PC-3 (cell line): ENCODE results near the gene CSPG4. TPM values are rescaled to one million over a fixed set of nuclear protein-coding genes. Genes with fewer than 3 reads are reported as not detected.

Source experiments
- ATAC-seq: fragments of 200-7000 bp; cut with Tn5 transposase; 2 replicates; pipeline ENCODE4 v1.9.1; 2020; ENCODE audit warnings: mild to moderate bottlenecking, moderate library complexity
- BruUV-seq: library from RNA; stranded (reverse); fragments of 400-500 nt; replicated peaks from 2 replicates; lab custom pipeline; 2021; lab: Mats Ljungman, UMichigan
- CTCF ChIA-PET: fragments of 300-600 bp; sonication (Branson Sonifier 250); formaldehyde crosslinking; loops from one replicate; lab custom pipeline; 2022; ENCODE audit warnings: antibody characterized with exemption; lab: Charles Lee
- POLR2A ChIA-PET: fragments of 300-600 bp; sonication (Branson Sonifier 250); formaldehyde crosslinking; loops from one replicate; lab custom pipeline; 2022; ENCODE audit warnings: antibody characterized with exemption; ENCODE audit not compliant: unreplicated experiment; lab: Charles Lee
- DNase-seq: peaks from one replicate; pipeline ENCODE4 v3.0.0-alpha.2; 2015
- H2AFZ ChIP-seq: fragments of 300-600 bp; sonication (generic); 2 replicates; pipeline ENCODE4 v1.6.0; 2016; ENCODE audit warnings: antibody characterized with exemption, low read length
- H3F3A ChIP-seq: fragments of 300-600 bp; sonication (generic); one replicate; pipeline ENCODE4 v1.6.0; 2017; ENCODE audit warnings: antibody characterized with exemption, low read length, control low read depth, mild to moderate bottlenecking; ENCODE audit not compliant: unreplicated experiment
- H3K27ac ChIP-seq: fragments of 300-600 bp; sonication (generic); 2 replicates; pipeline ENCODE4 v1.5.1; 2016; ENCODE audit warnings: mild to moderate bottlenecking, low read length
- H3K27me3 ChIP-seq: fragments of 300-600 bp; sonication (generic); 2 replicates; pipeline ENCODE4 v1.6.1; 2016; ENCODE audit warnings: low read length, mixed read lengths
- H3K36me3 ChIP-seq: fragments of 300-600 bp; sonication (generic); 2 replicates; pipeline ENCODE4 v1.6.1; 2016; ENCODE audit warnings: low read depth, mixed run types, low read length, mixed read lengths
- H3K4me1 ChIP-seq: fragments of 300-600 bp; sonication (generic); 2 replicates; pipeline ENCODE4 v1.5.1; 2016; ENCODE audit warnings: low read length; ENCODE audit not compliant: insufficient read depth
- H3K4me2 ChIP-seq: fragments of 300-600 bp; sonication (generic); 2 replicates; pipeline ENCODE4 v1.6.0; 2016; ENCODE audit warnings: low read length
- H3K4me3 ChIP-seq: fragments of 300-600 bp; sonication (generic); 2 replicates; pipeline ENCODE4 v1.5.1; 2016; ENCODE audit warnings: mild to moderate bottlenecking, low read length, mixed read lengths
- H3K79me2 ChIP-seq: fragments of 300-600 bp; sonication (generic); 2 replicates; pipeline ENCODE4 v1.6.1; 2017; ENCODE audit warnings: low read length, mixed read lengths
- H3K9ac ChIP-seq: fragments of 300-600 bp; sonication (generic); 2 replicates; pipeline ENCODE4 v1.6.0; 2016; ENCODE audit warnings: mild to moderate bottlenecking, low read length
- H3K9me2 ChIP-seq: fragments of 300-600 bp; sonication (generic); replicated peaks from 2 replicates; pipeline ENCODE4 v1.6.1; 2016; ENCODE audit warnings: mixed run types, low read length, mixed read lengths
- H3K9me3 ChIP-seq: fragments of 300-600 bp; sonication (generic); 2 replicates; pipeline ENCODE4 v1.6.1; 2016; ENCODE audit warnings: low read length, mixed read lengths
- H4K20me1 ChIP-seq: fragments of 300-600 bp; sonication (generic); 2 replicates; pipeline ENCODE4 v1.6.1; 2016; ENCODE audit warnings: low read length, mixed read lengths
- EZH2 ChIP-seq: fragments of 300-600 bp; sonication (generic); IDR thresholded peaks from one replicate; pipeline ENCODE4 v1.6.1; 2017; ENCODE audit warnings: antibody characterized with exemption, mild to moderate bottlenecking, low read length; ENCODE audit not compliant: unreplicated experiment
- EZH2phosphoT487 ChIP-seq: fragments of 300-600 bp; sonication (generic); IDR thresholded peaks from 2 replicates; pipeline ENCODE4 v1.6.1; 2018; ENCODE audit warnings: mild to moderate bottlenecking, antibody characterized with exemption, low read length, borderline replicate concordance
- intact Hi-C: fragments of 100-400 bp; cut with micrococcal nuclease; formaldehyde crosslinking; loops from 2 replicates; pipeline ENCODE4 v1.9.0; 2023
- total RNA-seq: library from RNA; depleted of rRNA; stranded (reverse); fragments of >200 nt; gene quantifications from 2 replicates; pipeline ENCODE4 v1.2.3, GENCODE V29; 2014
- TF ChIP-seq, protein P1 (sequence below): fragments of 300-600 bp; sonication (generic); conservative IDR thresholded peaks from 2 replicates; pipeline ENCODE4 v1.5.1; 2017; ENCODE audit warnings: antibody characterized with exemption, low read depth, mild to moderate bottlenecking, low read length

The CSPG4 gene
- total RNA-seq, 1 experiment from 2014 or later, result 2.0 TPM

DNA sequence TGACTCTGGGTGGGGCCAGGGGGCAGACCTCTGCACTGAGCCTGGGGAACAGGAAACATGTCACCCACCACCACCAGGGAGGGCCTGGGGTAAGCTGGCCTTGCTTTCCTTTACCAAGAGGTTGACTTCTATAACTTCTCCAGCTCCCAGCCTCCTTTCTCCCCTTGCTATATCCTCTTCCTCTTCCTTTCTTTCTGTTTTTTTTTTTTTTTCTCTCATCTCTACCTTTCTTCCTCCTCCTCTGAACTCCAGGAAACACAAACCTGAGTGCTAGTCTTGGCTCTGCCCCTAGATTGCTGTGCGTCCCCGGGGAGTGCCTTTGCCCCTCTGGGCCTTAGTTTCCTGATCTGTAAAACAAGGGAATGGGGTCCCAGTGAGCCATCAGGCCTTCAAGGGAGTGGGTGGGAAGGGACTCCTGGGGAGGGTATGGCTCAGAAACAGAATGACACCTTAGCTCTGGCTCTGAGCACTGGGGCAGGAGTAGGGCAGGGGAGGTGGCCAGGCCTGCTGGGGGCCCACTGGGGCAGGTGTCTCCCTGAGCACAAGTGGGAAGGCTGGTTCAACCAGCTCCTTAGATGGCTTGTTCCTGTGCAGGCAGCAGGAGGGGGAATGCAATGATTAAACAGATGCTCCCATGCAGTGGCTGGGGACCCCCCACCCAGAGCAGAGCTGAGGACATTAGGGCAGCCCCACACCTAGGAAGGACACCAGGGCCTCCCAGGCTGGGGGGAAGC is 60.7 kb downstream of the CSPG4 start:
- Histone ChIP-seq H3K4me1 (peaks cover 42% of the 10 kb centered on the region), H3K79me2 (peaks cover 72% of the 10 kb centered on the region), H4K20me1 (no peaks in the 10 kb centered on the region), H3K36me3 (no peaks in the 10 kb centered on the region), H3K27ac (peak overlapping the region; percentile 23; the same call in 1 of the 2 replicates), H3K9ac (0 out of 2 replicates have a peak overlapping the region, but pooled peaks have one; percentile 1), H3K4me3 (peak overlapping the region; percentile 52), H3K4me2 (peak overlapping the region; percentile 83), H2AFZ (no peak overlapping the region), H3K27me3 (no peaks in the 10 kb centered on the region), H3K9me3 (no peaks in the 10 kb centered on the region), H3K9me2 (no peaks in the 10 kb centered on the region), H3F3A (no peaks in the 10 kb centered on the region)
- ATAC-seq (no peak), DNase-seq (no peak)
- POLR2A ChIA-PET, result no interaction called here
- intact Hi-C loops, result no loop called here
- BruUV-seq, result no TSS peak
- no peak for TF ChIP-seq EZH2
- TF ChIP-seq, protein P1, sequence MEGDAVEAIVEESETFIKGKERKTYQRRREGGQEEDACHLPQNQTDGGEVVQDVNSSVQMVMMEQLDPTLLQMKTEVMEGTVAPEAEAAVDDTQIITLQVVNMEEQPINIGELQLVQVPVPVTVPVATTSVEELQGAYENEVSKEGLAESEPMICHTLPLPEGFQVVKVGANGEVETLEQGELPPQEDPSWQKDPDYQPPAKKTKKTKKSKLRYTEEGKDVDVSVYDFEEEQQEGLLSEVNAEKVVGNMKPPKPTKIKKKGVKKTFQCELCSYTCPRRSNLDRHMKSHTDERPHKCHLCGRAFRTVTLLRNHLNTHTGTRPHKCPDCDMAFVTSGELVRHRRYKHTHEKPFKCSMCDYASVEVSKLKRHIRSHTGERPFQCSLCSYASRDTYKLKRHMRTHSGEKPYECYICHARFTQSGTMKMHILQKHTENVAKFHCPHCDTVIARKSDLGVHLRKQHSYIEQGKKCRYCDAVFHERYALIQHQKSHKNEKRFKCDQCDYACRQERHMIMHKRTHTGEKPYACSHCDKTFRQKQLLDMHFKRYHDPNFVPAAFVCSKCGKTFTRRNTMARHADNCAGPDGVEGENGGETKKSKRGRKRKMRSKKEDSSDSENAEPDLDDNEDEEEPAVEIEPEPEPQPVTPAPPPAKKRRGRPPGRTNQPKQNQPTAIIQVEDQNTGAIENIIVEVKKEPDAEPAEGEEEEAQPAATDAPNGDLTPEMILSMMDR, result no peak
- CTCF ChIA-PET, result no interaction called here

DNA sequence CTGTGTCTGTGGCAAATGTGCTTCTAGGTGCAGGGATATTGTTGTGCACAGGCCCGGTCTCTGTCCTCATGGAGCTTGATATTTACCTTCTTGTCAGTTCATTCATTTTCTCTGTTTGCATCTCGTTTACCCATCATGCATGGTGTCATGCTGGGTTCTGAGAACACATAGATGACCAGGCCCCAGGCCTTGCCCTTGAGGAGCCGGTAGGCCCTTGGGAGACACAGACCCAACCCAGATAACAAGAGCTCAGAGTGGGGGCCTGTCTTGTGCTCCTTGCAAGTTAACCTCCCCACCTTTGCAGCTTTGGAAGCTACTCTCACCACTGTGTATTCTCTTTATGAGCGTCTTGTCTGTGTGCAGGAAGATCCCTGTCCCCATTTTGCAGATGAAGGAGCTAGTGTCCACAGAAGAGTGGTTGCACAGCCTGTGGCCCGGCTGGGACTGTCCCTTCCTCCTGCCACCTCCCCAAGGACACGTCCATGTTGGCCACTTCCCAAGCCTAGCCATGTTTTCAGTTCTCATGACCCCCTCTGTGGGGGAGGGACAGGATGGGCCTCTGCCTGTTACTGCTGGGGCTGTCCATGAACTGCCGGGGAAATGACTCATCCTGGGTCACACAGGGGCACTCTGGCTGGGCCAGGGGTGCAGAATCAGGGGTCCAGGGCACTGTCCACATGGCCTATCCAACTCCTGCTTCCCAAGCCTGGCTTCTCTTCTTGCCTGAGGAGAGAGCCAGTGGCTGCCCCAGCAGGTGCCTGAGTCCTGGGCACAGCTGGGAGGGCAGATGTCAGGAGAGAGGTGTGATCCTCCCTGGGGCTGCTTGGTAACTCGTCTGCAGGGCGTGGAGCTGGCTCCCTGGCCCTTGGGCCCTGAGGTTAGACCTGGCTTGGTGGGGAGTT is 61.5 kb downstream of the CSPG4 start:
- H3K27ac ChIP-seq, result peak overlapping the region; percentile 23; the same call in 1 of the 2 replicates
- CTCF ChIA-PET, result no interaction called here
- H4K20me1 ChIP-seq, result no peaks in the 10 kb centered on the region
- no peak for DNase-seq
- POLR2A ChIA-PET, result interaction anchor here (0.7 kb wide), 1 partner anchor 11 kb away, joined by 4 read pairs; no protein-coding TSS in a partner anchor
- no peaks in the 10 kb centered on the region for H3K36me3 ChIP-seq
- H3K79me2 ChIP-seq, result peaks cover 72% of the 10 kb centered on the region
- TF ChIP-seq EZH2 (no peak), EZH2phosphoT487 (no peak)
- TF ChIP-seq, protein P1, result no peak
- H3K27me3 ChIP-seq, result no peaks in the 10 kb centered on the region
- intact Hi-C loops, result no loop called here
- peaks cover 49% of the 10 kb centered on the region for H3K4me1 ChIP-seq
- peak overlapping the region; percentile 83 for H3K4me2 ChIP-seq
- peak overlapping the region; percentile 52 for H3K4me3 ChIP-seq
- H3K9me2 ChIP-seq, result no peaks in the 10 kb centered on the region
- peak; percentile 3; the same call in 1 of the 2 replicates for ATAC-seq
- no peaks in the 10 kb centered on the region for H3F3A ChIP-seq
- H3K9me3 ChIP-seq, result no peaks in the 10 kb centered on the region
- no peak overlapping the region for H2AFZ ChIP-seq
- BruUV-seq, result no TSS peak
- 0 out of 2 replicates have a peak overlapping the region, but pooled peaks have one; percentile 1 for H3K9ac ChIP-seq
